ENCODE measurements around the gene MATR3.
A peak's percentile ranks its signal among the peaks of the same experiment; 100 is the strongest.

The MATR3 gene, protein sequence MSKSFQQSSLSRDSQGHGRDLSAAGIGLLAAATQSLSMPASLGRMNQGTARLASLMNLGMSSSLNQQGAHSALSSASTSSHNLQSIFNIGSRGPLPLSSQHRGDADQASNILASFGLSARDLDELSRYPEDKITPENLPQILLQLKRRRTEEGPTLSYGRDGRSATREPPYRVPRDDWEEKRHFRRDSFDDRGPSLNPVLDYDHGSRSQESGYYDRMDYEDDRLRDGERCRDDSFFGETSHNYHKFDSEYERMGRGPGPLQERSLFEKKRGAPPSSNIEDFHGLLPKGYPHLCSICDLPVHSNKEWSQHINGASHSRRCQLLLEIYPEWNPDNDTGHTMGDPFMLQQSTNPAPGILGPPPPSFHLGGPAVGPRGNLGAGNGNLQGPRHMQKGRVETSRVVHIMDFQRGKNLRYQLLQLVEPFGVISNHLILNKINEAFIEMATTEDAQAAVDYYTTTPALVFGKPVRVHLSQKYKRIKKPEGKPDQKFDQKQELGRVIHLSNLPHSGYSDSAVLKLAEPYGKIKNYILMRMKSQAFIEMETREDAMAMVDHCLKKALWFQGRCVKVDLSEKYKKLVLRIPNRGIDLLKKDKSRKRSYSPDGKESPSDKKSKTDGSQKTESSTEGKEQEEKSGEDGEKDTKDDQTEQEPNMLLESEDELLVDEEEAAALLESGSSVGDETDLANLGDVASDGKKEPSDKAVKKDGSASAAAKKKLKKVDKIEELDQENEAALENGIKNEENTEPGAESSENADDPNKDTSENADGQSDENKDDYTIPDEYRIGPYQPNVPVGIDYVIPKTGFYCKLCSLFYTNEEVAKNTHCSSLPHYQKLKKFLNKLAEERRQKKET

GRCh38 chr5:139293507-139294373 is at the start of gene MATR3:
MATR3 (plus strand) TSS chr5:139293740; CDS start chr5:139307416, 13,676 bp downstream.
- Histone ChIP-seq H2AFZ (ENCODE audit: low read depth, low read length) (peak within 1 kb of the TSS; percentile 99), H3K9ac (ENCODE audit: low read length) (peak within 1 kb of the TSS; percentile 96), H3K4me1 (ENCODE audit: low read length) (peaks cover 34% of the 10 kb centered on the region), H3K27ac (ENCODE audit: low read length) (peak within 1 kb of the TSS; percentile 82), H3K4me3 (ENCODE audit: low read length) (peak within 1 kb of the TSS; percentile 92), H3K36me3 (replicated peaks; ENCODE audit: low read depth, low read length) (peaks cover 12% of the 10 kb centered on the region), H3K27me3 (ENCODE audit: low read depth, low read length) (no peaks in the 10 kb centered on the region), H3K4me2 (ENCODE audit: low read length) (peak within 1 kb of the TSS; percentile 97), H3K9me3 (ENCODE audit: insufficient read depth, low read length) (no peaks in the 10 kb centered on the region), H3K79me2 (ENCODE audit: low read length) (peaks cover 57% of the 10 kb centered on the region), H4K20me1 (ENCODE audit: insufficient read depth, low read length) (peaks cover 43% of the 10 kb centered on the region)
- TF ChIP-seq CTCF (IDR thresholded peaks at IDR 0.05; ENCODE audit: low read depth, low read length) (no peak), EZH2phosphoT487 (IDR thresholded peaks at IDR 0.05; ENCODE audit: low read depth) (no peak)

DNA sequence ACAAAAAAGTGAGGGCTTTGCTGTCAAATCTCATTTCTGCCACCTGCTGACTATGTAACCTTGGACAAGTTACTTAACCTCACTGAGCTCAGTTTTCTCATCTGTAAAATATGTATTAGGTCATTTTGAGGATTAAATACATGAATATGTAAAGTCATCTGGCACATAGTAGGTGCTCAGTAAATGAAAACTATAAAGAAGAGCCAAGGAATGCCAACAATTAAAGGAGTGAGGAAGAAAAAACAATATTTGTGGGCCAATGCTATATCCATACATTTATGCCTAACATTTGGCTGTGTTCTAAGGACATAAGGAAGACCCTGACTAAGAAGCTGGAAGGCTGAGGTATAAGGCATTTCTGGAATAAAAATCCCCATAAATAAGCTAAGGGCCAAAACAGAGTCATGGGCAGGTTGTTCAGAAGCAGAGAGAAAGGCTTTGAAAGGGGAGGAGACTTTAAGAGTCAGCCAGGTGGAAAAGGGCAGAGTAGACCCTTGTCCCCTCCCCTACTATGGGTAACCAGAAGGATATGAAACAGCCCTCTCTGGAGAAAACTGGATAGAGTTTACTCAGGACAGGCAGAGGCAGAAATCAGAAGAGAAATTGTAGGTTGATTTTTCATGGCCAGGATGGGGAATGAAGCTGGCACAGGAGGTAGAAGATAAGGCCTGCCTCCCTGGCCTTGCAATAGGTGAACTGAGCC is 47.8 kb upstream of the MATR3 start:
- Histone ChIP-seq H2AFZ (ENCODE audit: low read depth, low read length) (no peak overlapping the region), H3K4me3 (ENCODE audit: low read length) (no peak overlapping the region)

DNA sequence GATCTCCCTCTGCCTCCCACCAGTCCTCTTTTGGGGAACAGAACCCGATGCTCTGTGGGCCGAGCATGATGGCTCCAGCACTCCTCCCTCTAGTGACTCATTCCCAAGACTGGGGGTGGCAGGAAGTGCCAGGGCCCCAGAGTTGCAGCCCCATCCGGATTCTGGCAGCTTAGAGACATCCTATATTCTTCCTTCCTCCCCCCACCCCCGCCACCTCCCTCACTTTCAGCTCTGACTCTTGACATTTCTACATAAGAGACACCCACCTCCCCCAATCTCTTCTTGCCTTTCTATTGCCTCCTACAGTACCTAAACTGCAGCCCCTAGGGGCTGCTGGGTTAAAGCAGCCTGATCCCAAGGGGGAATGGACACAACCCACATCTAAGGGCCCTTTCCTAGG is 47.1 kb upstream of the MATR3 start:
- H3K36me3 ChIP-seq (replicated peaks; ENCODE audit: low read depth, low read length): no peaks in the 10 kb centered on the region
- H3K4me1 ChIP-seq (ENCODE audit: low read length): peaks cover 6% of the 10 kb centered on the region
- no peaks in the 10 kb centered on the region for H3K27me3 ChIP-seq (ENCODE audit: low read depth, low read length)
- no peak overlapping the region for H3K27ac ChIP-seq (ENCODE audit: low read length)
- no peak overlapping the region for H2AFZ ChIP-seq (ENCODE audit: low read depth, low read length)
- H4K20me1 ChIP-seq (ENCODE audit: insufficient read depth, low read length): no peaks in the 10 kb centered on the region
- H3K9ac ChIP-seq (ENCODE audit: low read length): no peak overlapping the region
- no peak for TF ChIP-seq CTCF (IDR thresholded peaks at IDR 0.05; ENCODE audit: low read depth, low read length)
- no peak for TF ChIP-seq EZH2phosphoT487 (IDR thresholded peaks at IDR 0.05; ENCODE audit: low read depth)
- no peaks in the 10 kb centered on the region for H3K79me2 ChIP-seq (ENCODE audit: low read length)
- no peak overlapping the region for H3K4me3 ChIP-seq (ENCODE audit: low read length)
- no peaks in the 10 kb centered on the region for H3K9me3 ChIP-seq (ENCODE audit: insufficient read depth, low read length)
- H3K4me2 ChIP-seq (ENCODE audit: low read length): no peak overlapping the region

More for the DNA sequence above, 47.8 kb upstream of the MATR3 start:
- H3K4me1 ChIP-seq (ENCODE audit: low read length): peaks cover under 1% of the 10 kb centered on the region
- no peaks in the 10 kb centered on the region for H4K20me1 ChIP-seq (ENCODE audit: insufficient read depth, low read length)
- H3K27ac ChIP-seq (ENCODE audit: low read length): no peak overlapping the region
- no peak for TF ChIP-seq CTCF (IDR thresholded peaks at IDR 0.05; ENCODE audit: low read depth, low read length)
- TF ChIP-seq EZH2phosphoT487 (IDR thresholded peaks at IDR 0.05; ENCODE audit: low read depth): no peak
- H3K36me3 ChIP-seq (replicated peaks; ENCODE audit: low read depth, low read length): no peaks in the 10 kb centered on the region
- H3K4me2 ChIP-seq (ENCODE audit: low read length): no peak overlapping the region
- no peaks in the 10 kb centered on the region for H3K79me2 ChIP-seq (ENCODE audit: low read length)
- H3K27me3 ChIP-seq (ENCODE audit: low read depth, low read length): no peaks in the 10 kb centered on the region; the same call in 1 of the 2 replicates
- no peaks in the 10 kb centered on the region for H3K9me3 ChIP-seq (ENCODE audit: insufficient read depth, low read length)
- no peak overlapping the region for H3K9ac ChIP-seq (ENCODE audit: low read length)

All from OCI-LY3 (cell line).